NCI-H345 treated with DMSO at 0.1 percent for 48 hours (cell line): ENCODE measurements around the gene CPO.

Source experiments
- DNase-seq: peaks from one replicate; lab custom pipeline; 2025; ENCODE audit not compliant: unreplicated experiment; lab: John Stamatoyannopoulos, UW

The CPO gene

DNA sequence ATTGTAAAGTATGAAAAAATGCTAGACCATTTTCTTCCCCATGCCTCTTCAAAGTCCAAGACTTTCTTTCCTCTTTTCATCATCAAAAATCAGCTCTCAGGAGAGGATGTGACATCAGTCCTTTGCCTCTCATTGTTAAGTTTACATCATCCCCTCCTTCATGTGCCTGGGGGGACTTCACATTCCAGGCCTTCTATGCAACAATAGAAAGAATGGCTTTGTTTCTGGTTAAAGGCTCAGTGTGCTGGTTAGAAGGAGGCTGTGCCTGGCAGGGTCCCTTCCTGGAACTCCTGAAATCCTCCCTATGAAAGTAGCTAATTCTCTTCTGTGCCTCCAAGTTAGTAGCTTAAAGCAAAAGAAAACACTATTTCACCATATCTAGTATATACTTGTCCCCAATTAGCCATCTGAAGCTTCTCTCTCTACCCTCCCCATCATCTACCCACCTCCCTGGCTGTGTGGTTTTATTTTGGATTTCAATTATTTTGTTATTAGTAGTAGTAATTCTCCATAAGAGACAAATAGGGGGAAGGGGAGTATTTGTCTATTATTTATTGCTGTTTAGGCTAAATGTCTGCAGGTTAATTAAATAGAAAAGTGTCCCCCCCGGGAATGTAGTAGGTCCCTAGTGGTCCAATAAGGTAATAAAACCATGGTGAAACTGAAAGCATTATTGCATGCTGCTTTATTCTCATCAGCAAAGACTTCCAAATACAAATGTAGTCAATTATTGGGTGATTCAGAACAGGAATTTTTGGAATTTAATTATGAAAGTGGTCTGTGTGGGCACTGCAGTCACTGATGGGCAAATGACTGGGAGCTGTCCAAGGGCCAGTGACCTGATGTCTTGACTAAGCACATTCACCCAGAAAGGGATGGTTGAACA is 69.0 kb downstream of the CPO start:
- DNase-seq: no peak

DNA sequence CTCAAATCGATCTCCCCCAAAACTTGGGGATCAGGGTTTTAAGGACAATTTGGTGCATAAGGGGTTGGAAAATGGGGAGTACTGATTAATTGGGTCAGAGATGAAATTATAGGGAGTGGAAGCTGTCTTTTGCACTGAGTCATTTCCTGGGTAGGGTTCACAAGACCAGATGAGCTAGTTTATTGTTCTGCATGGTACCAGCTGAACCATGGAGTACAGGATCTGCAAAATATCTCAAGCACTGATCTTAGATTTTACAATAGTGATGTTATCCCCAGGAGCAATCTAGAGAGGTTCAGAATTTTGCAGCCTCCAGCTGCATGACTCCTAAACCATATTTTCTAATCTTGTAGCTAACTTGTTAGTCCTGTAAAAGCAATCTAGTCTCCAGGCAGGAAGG is 73.1 kb downstream of the CPO start:
- no peak for DNase-seq

DNA sequence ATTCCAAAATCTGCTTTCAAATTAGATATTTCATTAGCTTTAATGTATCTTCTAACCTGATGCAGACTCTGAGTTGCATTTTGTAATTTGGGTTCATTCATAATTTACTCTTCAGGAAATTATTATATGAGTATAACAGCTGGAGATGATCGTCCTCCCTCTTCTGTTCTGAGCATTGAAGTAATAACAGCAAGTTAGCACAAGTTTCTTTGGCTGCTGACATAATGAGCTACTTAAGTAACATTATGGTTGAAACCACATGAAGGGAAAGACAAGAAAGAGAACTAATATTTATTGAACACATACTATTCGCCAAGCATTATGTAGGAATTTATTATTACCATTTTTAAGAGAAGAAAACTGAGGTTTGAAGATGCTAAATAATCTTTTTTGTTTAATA is 75.1 kb downstream of the CPO start:
- DNase-seq: no peak

DNA sequence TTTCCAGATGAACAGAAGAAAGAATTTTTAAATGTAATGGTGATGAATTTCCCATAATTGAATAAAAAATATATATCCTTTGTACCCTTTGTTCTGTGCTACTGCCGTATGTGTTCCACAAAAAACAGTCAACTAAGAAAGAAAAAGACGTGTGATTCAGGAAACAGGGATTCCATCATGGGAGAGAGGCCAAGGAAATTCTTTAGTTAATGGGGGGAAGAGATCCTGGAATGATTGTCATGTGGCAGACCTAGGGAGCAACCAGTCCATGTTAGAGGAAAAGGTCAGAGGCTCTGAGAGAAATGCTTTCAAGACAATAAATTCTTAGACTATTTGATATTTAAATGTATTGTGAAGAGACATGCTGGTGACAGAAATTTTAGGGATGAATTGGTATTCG is 76.6 kb downstream of the CPO start:
- no peak for DNase-seq
